ENCODE results near the gene CTNNA2.

Gene CTNNA2

GRCh38 chr2:79700651-79701050, 187.8 kb downstream of the CTNNA2 start:
- Histone ChIP-seq H3K27me3 (ENCODE audit: control insufficient read depth, insufficient read depth, low read length) (no peaks in the 10 kb centered on the region), H3K9me3 (ENCODE audit: control insufficient read depth, low read length) (no peaks in the 10 kb centered on the region), H3K9ac (no peak overlapping the region), H3K27ac (no peak overlapping the region), H3K79me2 (no peaks in the 10 kb centered on the region), H3K4me2 (ENCODE audit: low read length) (no peak overlapping the region), H3K4me3 (ENCODE audit: low read depth, low read length) (no peak overlapping the region), H3K36me3 (ENCODE audit: control insufficient read depth, insufficient read depth, low read length) (no peaks in the 10 kb centered on the region), H3K4me1 (no peaks in the 10 kb centered on the region), H2AFZ (no peak overlapping the region)
- TF ChIP-seq CTCF (IDR thresholded peaks at IDR 0.05): no peak

- Histone ChIP-seq H3K4me1 (no peaks in the 10 kb centered on the region), H3K9ac (no peak overlapping the region), H3K36me3 (ENCODE audit: control insufficient read depth, insufficient read depth, low read length) (no peaks in the 10 kb centered on the region), H3K4me2 (ENCODE audit: low read length) (no peak overlapping the region), H3K4me3 (ENCODE audit: low read depth, low read length) (no peak overlapping the region), H3K79me2 (no peaks in the 10 kb centered on the region), H3K27ac (no peak overlapping the region), H2AFZ (no peak overlapping the region), H3K27me3 (ENCODE audit: control insufficient read depth, insufficient read depth, low read length) (no peaks in the 10 kb centered on the region), H3K9me3 (ENCODE audit: control insufficient read depth, low read length) (no peaks in the 10 kb centered on the region)
- TF ChIP-seq CTCF (IDR thresholded peaks at IDR 0.05): no peak
Observed at GRCh38 chr2:79702905-79703304, 190.1 kb downstream of the CTNNA2 start.

GRCh38 chr2:79711098-79711497, 198.2 kb downstream of the CTNNA2 start:
- TF ChIP-seq CTCF (IDR thresholded peaks at IDR 0.05): no peak
- no peak overlapping the region for H3K4me2 ChIP-seq (ENCODE audit: low read length)
- H3K9ac ChIP-seq: no peak overlapping the region

GRCh38 chr2:79713131-79713785, 200.4 kb downstream of the CTNNA2 start:
- Histone ChIP-seq H3K36me3 (ENCODE audit: control insufficient read depth, insufficient read depth, low read length) (no peaks in the 10 kb centered on the region), H3K4me3 (ENCODE audit: low read depth, low read length) (no peak overlapping the region), H3K9me3 (ENCODE audit: control insufficient read depth, low read length) (no peaks in the 10 kb centered on the region), H3K27me3 (ENCODE audit: control insufficient read depth, insufficient read depth, low read length) (no peaks in the 10 kb centered on the region), H3K27ac (no peak overlapping the region), H3K4me1 (no peaks in the 10 kb centered on the region), H3K9ac (no peak overlapping the region), H3K79me2 (no peaks in the 10 kb centered on the region), H2AFZ (no peak overlapping the region), H3K4me2 (ENCODE audit: low read length) (no peak overlapping the region)
- TF ChIP-seq CTCF (IDR thresholded peaks at IDR 0.05): no peak

More at GRCh38 chr2:79711098-79711497, 198.2 kb downstream of the CTNNA2 start:
- Histone ChIP-seq H3K4me1 (no peaks in the 10 kb centered on the region), H3K4me3 (ENCODE audit: low read depth, low read length) (no peak overlapping the region), H3K79me2 (no peaks in the 10 kb centered on the region), H3K27me3 (ENCODE audit: control insufficient read depth, insufficient read depth, low read length) (no peaks in the 10 kb centered on the region), H3K27ac (no peak overlapping the region), H3K9me3 (ENCODE audit: control insufficient read depth, low read length) (no peaks in the 10 kb centered on the region), H2AFZ (no peak overlapping the region), H3K36me3 (ENCODE audit: control insufficient read depth, insufficient read depth, low read length) (no peaks in the 10 kb centered on the region)

- H3K9me3 ChIP-seq (ENCODE audit: control insufficient read depth, low read length): no peaks in the 10 kb centered on the region
- no peak overlapping the region for H3K4me3 ChIP-seq (ENCODE audit: low read depth, low read length)
- H3K27ac ChIP-seq: no peak overlapping the region
- no peak overlapping the region for H2AFZ ChIP-seq
- H3K27me3 ChIP-seq (ENCODE audit: control insufficient read depth, insufficient read depth, low read length): no peaks in the 10 kb centered on the region
- H3K9ac ChIP-seq: no peak overlapping the region
- TF ChIP-seq CTCF (IDR thresholded peaks at IDR 0.05): no peak
- no peaks in the 10 kb centered on the region for H3K79me2 ChIP-seq
- H3K4me2 ChIP-seq (ENCODE audit: low read length): no peak overlapping the region
- no peaks in the 10 kb centered on the region for H3K36me3 ChIP-seq (ENCODE audit: control insufficient read depth, insufficient read depth, low read length)
- no peaks in the 10 kb centered on the region for H3K4me1 ChIP-seq
Observed at GRCh38 chr2:79714283-79714682, 201.4 kb downstream of the CTNNA2 start.

All from parathyroid adenoma (tissue), 2 donors.